HCT116 (cell line): Measurements from ENCODE around the gene POPDC3. TPM values are rescaled to one million over a fixed set of nuclear protein-coding genes. Genes with fewer than 3 reads are reported as not detected.

ENCODE experiments used
- ATAC-seq: fragments of 200-7000 bp; cut with Tn5 transposase; 2 replicates; pipeline ENCODE4 v1.9.1; 2020; ENCODE audit warnings: mild to moderate bottlenecking, moderate library complexity
- BruUV-seq: library from RNA; stranded (reverse); fragments of 400-500 nt; replicated peaks from 2 replicates; lab custom pipeline; 2021; lab: Mats Ljungman, UMichigan
- CTCF ChIA-PET: fragments of 300-600 bp; sonication (Branson Sonifier 250); formaldehyde crosslinking; loops from one replicate; lab custom pipeline; 2021; ENCODE audit warnings: antibody characterized with exemption; lab: Charles Lee
- POLR2A ChIA-PET: fragments of 300-600, 350-600 bp; sonication (Branson Sonifier 250); formaldehyde crosslinking; loops from one replicate; lab custom pipeline; 2021; ENCODE audit warnings: antibody characterized with exemption; lab: Charles Lee
- RAD21 ChIA-PET, 2 experiments: fragments of 300-600 bp; sonication (Branson Sonifier 250); formaldehyde crosslinking; loops; one replicate each; lab custom pipeline; 2023; ENCODE audit warnings: low total read pairs in 2 of 2; ENCODE audit not compliant: uncharacterized antibody in 2 of 2, unreplicated experiment in 2 of 2, low non-redundant PET in 1 of 2; lab: Charles Lee
- DNase-seq: peaks from one replicate; pipeline ENCODE4 v3.0.0-alpha.2; 2010; ENCODE audit warnings: low read depth, low spot score
- H2AFZ ChIP-seq: fragments of 200-600 bp; shearing (Covaris generic), sonication (generic); 2 replicates; pipeline ENCODE4 v1.6.1; 2017; ENCODE audit warnings: low read depth, mixed run types, mixed read lengths, antibody characterized with exemption, low read length; ENCODE audit not compliant: poor library complexity, severe bottlenecking
- H3K27ac ChIP-seq: 2 replicates; pipeline ENCODE4 v1.5.1; 2012; ENCODE audit warnings: low read depth, low read length
- H3K27me3 ChIP-seq: fragments of 200-600 bp; sonication (generic); 2 replicates; pipeline ENCODE4 v1.6.1; 2016; ENCODE audit warnings: mixed run types, low read length, mixed read lengths; ENCODE audit not compliant: insufficient read depth
- H3K36me3 ChIP-seq, 2 experiments: fragments of 200-500 bp in 1 of 2; fragments of 200-600 bp in 1 of 2; sonication (Bioruptor generic) in 1 of 2; sonication (generic) in 1 of 2; 2 replicates each; pipeline versions ENCODE4 v1.5.1 to v1.6.1; 2014 to 2016; ENCODE audit warnings: low read length in 2 of 2, inconsistent platforms in 1 of 2, mixed read lengths in 1 of 2, mixed run types in 1 of 2; ENCODE audit not compliant: insufficient read depth in 2 of 2, control insufficient read depth in 1 of 2
- H3K4me1 ChIP-seq, 2 experiments: fragments of 200-600 bp in 1 of 2; sonication (generic) in 1 of 2; 2 replicates each; pipeline versions ENCODE4 v1.5.1 to v1.6.1; 2012 to 2017; ENCODE audit warnings: low read length in 2 of 2, inconsistent platforms in 1 of 2, mild to moderate bottlenecking in 1 of 2, mixed read lengths in 1 of 2, mixed run types in 1 of 2, moderate library complexity in 1 of 2; ENCODE audit not compliant: insufficient read depth in 2 of 2, control insufficient read depth in 1 of 2
- H3K4me2 ChIP-seq: fragments of 200-600 bp; sonication (generic); 2 replicates; pipeline ENCODE4 v1.6.1; 2017; ENCODE audit warnings: mixed run types, low read length, mixed read lengths
- H3K4me3 ChIP-seq, 2 experiments: fragments of 200-600 bp in 1 of 2; sonication (generic) in 1 of 2; replicated peaks in 1 of 2; 2 replicates each; pipeline ENCODE4 v1.5.1; 2011 to 2016; ENCODE audit warnings: low read length in 2 of 2, control low read depth in 1 of 2, low read depth in 1 of 2, mild to moderate bottlenecking in 1 of 2, mixed read lengths in 1 of 2, mixed run types in 1 of 2
- H3K79me2 ChIP-seq: fragments of 200-600 bp; sonication (generic); 2 replicates; pipeline ENCODE4 v1.6.1; 2017; ENCODE audit warnings: mild to moderate bottlenecking, mixed run types, low read length, moderate library complexity, mixed read lengths; ENCODE audit not compliant: insufficient read depth
- H3K9ac ChIP-seq: fragments of 200-600 bp; sonication (generic); 2 replicates; pipeline ENCODE4 v1.6.1; 2016; ENCODE audit warnings: low read length, mixed read lengths
- H3K9me2 ChIP-seq: fragments of 200-600 bp; sonication (generic), shearing (Covaris generic); 2 replicates; pipeline ENCODE4 v1.6.1; 2017; ENCODE audit warnings: mixed run types, mild to moderate bottlenecking, moderate library complexity; ENCODE audit not compliant: insufficient read depth
- H3K9me3 ChIP-seq, 2 experiments: fragments of 200-500 bp in 1 of 2; fragments of 200-600 bp in 1 of 2; sonication (Bioruptor generic) in 1 of 2; sonication (generic) in 1 of 2; 2 replicates each; pipeline ENCODE4 v1.6.1; 2014 to 2017; ENCODE audit warnings: low read length in 2 of 2, mixed read lengths in 2 of 2, inconsistent platforms in 1 of 2, low read depth in 1 of 2, mild to moderate bottlenecking in 1 of 2, mixed run types in 1 of 2, moderate library complexity in 1 of 2; ENCODE audit not compliant: control insufficient read depth in 1 of 2, insufficient read depth in 1 of 2
- H4K20me1 ChIP-seq: fragments of 200-600 bp; sonication (generic), shearing (Covaris generic); 2 replicates; pipeline ENCODE4 v1.6.1; 2017; ENCODE audit warnings: mixed run types, mild to moderate bottlenecking, moderate library complexity; ENCODE audit not compliant: insufficient read depth
- CEBPB ChIP-seq: IDR thresholded peaks from 2 replicates; pipeline ENCODE4 v1.6.1; 2012; ENCODE audit warnings: low read depth
- ELF1 ChIP-seq: IDR thresholded peaks from 2 replicates; pipeline ENCODE4 v1.6.1; 2012; ENCODE audit warnings: low read depth, borderline replicate concordance
- EZH2 ChIP-seq: fragments of 200-600 bp; sonication (generic); IDR thresholded peaks from 2 replicates; pipeline ENCODE4 v1.6.1; 2017; ENCODE audit warnings: antibody characterized with exemption, mixed run types
- TCF7L2 ChIP-seq: IDR thresholded peaks from 2 replicates; pipeline ENCODE4 v1.7.0; 2011; ENCODE audit warnings: borderline replicate concordance, inconsistent platforms; ENCODE audit not compliant: insufficient read depth, insufficient read length; ENCODE audit errors: extremely low read depth
- intact Hi-C: fragments of 100-400 bp; cut with micrococcal nuclease; formaldehyde crosslinking; loops from 2 replicates; pipeline ENCODE4 v1.10.0; 2022
- total RNA-seq: library from RNA; stranded (reverse); gene quantifications from one replicate; pipeline ENCODE4 v1.2.1, GENCODE V29; 2021; ENCODE audit not compliant: unreplicated experiment
- TF ChIP-seq, protein P1 (sequence below): IDR thresholded peaks from 2 replicates; pipeline ENCODE4 v1.6.1; 2012; ENCODE audit warnings: low read depth
- TF ChIP-seq, protein P2 (sequence below), 3 experiments: fragments of 200-600 bp in 1 of 3; sonication (generic) in 1 of 3; IDR thresholded peaks in 2 of 3; conservative IDR thresholded peaks in 1 of 3; 2 replicates each; pipeline ENCODE4 v1.5.1; 2012 to 2017; ENCODE audit warnings: low read depth in 2 of 3, low read length in 2 of 3, antibody characterized with exemption in 1 of 3, borderline replicate concordance in 1 of 3, control low read depth in 1 of 3, mild to moderate bottlenecking in 1 of 3, mixed read lengths in 1 of 3, mixed run types in 1 of 3, moderate library complexity in 1 of 3; ENCODE audit not compliant: insufficient read depth in 1 of 3

The POPDC3 gene
- total RNA-seq, 1 experiment from 2014 or later, result 10.1 TPM

DNA sequence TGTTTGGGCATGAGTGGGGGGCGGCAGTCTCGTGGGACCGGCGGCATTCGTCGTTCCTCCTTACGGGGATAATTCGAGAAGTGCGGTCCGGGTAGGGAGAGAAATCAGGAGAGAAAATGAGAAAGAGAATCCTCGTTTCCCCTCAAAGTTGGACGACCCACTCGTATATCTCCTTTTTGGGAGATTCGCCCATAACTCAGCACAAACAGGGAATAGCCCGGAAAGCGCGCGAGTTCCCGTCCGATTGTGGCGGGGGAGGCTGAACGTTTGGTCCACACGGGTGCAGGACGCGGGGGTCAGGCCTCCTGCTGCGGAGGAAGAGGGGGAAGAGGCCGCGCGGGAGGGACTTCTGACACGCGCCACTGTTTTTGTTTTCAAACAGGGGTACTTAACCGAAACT, 42.4 kb downstream of the POPDC3 start (continued):
- TF ChIP-seq, protein P1, sequence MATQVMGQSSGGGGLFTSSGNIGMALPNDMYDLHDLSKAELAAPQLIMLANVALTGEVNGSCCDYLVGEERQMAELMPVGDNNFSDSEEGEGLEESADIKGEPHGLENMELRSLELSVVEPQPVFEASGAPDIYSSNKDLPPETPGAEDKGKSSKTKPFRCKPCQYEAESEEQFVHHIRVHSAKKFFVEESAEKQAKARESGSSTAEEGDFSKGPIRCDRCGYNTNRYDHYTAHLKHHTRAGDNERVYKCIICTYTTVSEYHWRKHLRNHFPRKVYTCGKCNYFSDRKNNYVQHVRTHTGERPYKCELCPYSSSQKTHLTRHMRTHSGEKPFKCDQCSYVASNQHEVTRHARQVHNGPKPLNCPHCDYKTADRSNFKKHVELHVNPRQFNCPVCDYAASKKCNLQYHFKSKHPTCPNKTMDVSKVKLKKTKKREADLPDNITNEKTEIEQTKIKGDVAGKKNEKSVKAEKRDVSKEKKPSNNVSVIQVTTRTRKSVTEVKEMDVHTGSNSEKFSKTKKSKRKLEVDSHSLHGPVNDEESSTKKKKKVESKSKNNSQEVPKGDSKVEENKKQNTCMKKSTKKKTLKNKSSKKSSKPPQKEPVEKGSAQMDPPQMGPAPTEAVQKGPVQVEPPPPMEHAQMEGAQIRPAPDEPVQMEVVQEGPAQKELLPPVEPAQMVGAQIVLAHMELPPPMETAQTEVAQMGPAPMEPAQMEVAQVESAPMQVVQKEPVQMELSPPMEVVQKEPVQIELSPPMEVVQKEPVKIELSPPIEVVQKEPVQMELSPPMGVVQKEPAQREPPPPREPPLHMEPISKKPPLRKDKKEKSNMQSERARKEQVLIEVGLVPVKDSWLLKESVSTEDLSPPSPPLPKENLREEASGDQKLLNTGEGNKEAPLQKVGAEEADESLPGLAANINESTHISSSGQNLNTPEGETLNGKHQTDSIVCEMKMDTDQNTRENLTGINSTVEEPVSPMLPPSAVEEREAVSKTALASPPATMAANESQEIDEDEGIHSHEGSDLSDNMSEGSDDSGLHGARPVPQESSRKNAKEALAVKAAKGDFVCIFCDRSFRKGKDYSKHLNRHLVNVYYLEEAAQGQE, result no peak
- TF ChIP-seq CEBPB, result no peak
- TF ChIP-seq, protein P2, sequence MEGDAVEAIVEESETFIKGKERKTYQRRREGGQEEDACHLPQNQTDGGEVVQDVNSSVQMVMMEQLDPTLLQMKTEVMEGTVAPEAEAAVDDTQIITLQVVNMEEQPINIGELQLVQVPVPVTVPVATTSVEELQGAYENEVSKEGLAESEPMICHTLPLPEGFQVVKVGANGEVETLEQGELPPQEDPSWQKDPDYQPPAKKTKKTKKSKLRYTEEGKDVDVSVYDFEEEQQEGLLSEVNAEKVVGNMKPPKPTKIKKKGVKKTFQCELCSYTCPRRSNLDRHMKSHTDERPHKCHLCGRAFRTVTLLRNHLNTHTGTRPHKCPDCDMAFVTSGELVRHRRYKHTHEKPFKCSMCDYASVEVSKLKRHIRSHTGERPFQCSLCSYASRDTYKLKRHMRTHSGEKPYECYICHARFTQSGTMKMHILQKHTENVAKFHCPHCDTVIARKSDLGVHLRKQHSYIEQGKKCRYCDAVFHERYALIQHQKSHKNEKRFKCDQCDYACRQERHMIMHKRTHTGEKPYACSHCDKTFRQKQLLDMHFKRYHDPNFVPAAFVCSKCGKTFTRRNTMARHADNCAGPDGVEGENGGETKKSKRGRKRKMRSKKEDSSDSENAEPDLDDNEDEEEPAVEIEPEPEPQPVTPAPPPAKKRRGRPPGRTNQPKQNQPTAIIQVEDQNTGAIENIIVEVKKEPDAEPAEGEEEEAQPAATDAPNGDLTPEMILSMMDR (IDR thresholded peaks at IDR 0.05 in 2 of 3, conservative IDR thresholded peaks at IDR 0.05 in 1 of 3; ENCODE audit: borderline replicate concordance in 1 of 3, insufficient read depth in 1 of 3, low read depth in 2 of 3, low read length in 2 of 3), result no peak
- TF ChIP-seq, all 23 proteins: peak for 0

DNA sequence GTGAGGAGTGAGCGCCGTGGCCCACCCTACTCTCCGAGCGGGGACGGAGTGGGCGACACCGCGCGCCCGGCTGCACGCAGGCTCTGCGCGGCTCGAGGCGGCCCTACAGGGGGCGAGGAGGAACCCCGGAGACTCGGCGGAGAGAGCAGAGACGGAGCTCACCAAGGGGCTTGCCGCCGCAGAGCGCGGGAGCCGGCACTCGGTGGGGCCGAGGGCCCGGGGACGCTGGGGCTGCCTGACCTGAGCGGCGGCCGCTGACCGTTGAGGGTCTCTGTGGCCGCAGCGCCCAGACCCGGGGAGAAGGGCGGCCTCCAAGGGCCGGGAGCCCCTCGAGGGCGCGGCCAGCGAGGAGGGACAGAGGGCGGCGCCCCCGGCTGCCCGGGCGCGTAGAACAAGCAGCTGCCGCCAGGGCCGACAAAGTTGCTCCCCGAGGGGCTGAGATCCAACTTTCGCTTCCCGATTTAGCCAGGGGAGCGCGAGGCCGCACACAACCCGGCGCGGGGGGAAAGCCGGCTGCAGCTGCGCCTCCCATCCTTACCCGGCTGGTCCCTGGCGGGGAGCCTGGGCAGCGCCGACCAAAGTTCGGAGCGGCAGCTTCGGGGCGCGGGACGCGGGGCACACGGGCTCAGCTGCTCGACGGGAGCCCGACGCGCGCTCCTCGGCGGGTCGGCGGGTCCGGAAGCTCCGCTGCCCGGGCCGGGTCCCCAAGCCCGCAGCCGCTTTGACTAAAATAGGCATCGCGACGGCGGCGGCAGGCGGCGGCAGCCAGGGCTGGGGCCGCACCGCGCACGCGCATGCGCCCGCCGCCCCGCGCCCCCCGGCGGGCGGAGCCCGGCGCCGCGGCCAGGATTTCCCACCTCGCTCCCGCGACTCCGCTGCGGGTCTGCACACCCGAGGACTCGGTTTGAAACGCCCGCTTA, 43.1 kb downstream of the POPDC3 start:
- BruUV-seq, result no TSS peak
- no peaks in the 10 kb centered on the region for H3K27me3 ChIP-seq
- no peak for TF ChIP-seq ELF1
- no peak for TF ChIP-seq TCF7L2
- no peak for TF ChIP-seq EZH2
- TF ChIP-seq, protein P2 (IDR thresholded peaks at IDR 0.05 in 2 of 3, conservative IDR thresholded peaks at IDR 0.05 in 1 of 3; ENCODE audit: borderline replicate concordance in 1 of 3, insufficient read depth in 1 of 3, low read depth in 2 of 3, low read length in 2 of 3), result 0 out of 6 replicates have a peak, but pooled peaks of 1 of the 3 experiments have one; percentile 4
- TF ChIP-seq, all 23 proteins: peak for 1
- Histone ChIP-seq H3K4me1 (peaks cover 3 to 13% of the 10 kb centered on the region in 2 experiments; a peak in 3 of 4 replicates), H3K36me3 (no peaks in the 10 kb centered on the region), H3K79me2 (no peaks in the 10 kb centered on the region), H3K9ac (peak overlapping the region; percentile 39; the same call in 1 of the 2 replicates), H3K27ac (no peak overlapping the region; the same call in 1 of the 2 replicates), H3K4me2 (peak overlapping the region; percentile 84), H4K20me1 (no peaks in the 10 kb centered on the region), H3K9me2 (no peaks in the 10 kb centered on the region), H3K9me3 (no peaks in the 10 kb centered on the region), H3K4me3 (peak overlapping the region; percentile 53 to 60), H2AFZ (peak overlapping the region; percentile 63)
- DNase-seq, result no peak
- ChIA-PET RAD21 (no interaction called here), POLR2A (no interaction called here), CTCF (no interaction called here)
- intact Hi-C loops, result no loop called here
- peak; percentile 81 for ATAC-seq
